22Rv1 (cell line): Measurements from ENCODE around the gene ITPRIP.

Experiments used
- CTCF ChIP-seq: fragments of 450-650 bp; IDR thresholded peaks from 2 replicates; pipeline ENCODE4 v1.5.1; 2017; ENCODE audit warnings: mild to moderate bottlenecking
- ZFX ChIP-seq: fragments of 450-650 bp; IDR thresholded peaks from 2 replicates; pipeline ENCODE4 v1.6.1; 2017; ENCODE audit warnings: antibody characterized with exemption, borderline replicate concordance

GRCh38 chr10:104331208-104331838 lies 6.9 kb downstream of the ITPRIP start:
- TF ChIP-seq CTCF = no peak
- no peak for TF ChIP-seq ZFX
